GM12878 (cell line): ENCODE measurements around the gene ASTL. TPM values are rescaled to one million over a fixed set of nuclear protein-coding genes. Genes with fewer than 3 reads are reported as not detected.
A peak's percentile ranks its signal among the peaks of the same experiment; 100 is the strongest.

Experiments used
- CBX3 ChIP-seq: fragments of 200-600 bp; sonication (generic); IDR thresholded peaks from 2 replicates; pipeline ENCODE4 v1.6.1; 2016; ENCODE audit warnings: low read depth, borderline replicate concordance
- CREM ChIP-seq: IDR thresholded peaks from 2 replicates; pipeline ENCODE4 v1.6.1; 2014; ENCODE audit warnings: antibody characterized with exemption, low read depth
- ETV6 ChIP-seq, 2 experiments: fragments of 450-650 bp in 1 of 2; IDR thresholded peaks in 1 of 2; conservative IDR thresholded peaks in 1 of 2; 2 replicates each; pipeline ENCODE4 v1.6.1; 2014; ENCODE audit warnings: antibody characterized with exemption in 1 of 2, borderline replicate concordance in 1 of 2, low read depth in 1 of 2, mild to moderate bottlenecking in 1 of 2, moderate library complexity in 1 of 2
- FOXM1 ChIP-seq: IDR thresholded peaks from 2 replicates; pipeline ENCODE4 v1.6.1; 2012; ENCODE audit warnings: low read depth, mild to moderate bottlenecking, inconsistent platforms, low read length, moderate library complexity
- KAT2A ChIP-seq: conservative IDR thresholded peaks from 2 replicates; pipeline ENCODE4 v1.6.1; 2011; ENCODE audit warnings: low read depth, low read length; ENCODE audit not compliant: control insufficient read depth
- KLF5 ChIP-seq: fragments of 450-650 bp; IDR thresholded peaks from 2 replicates; pipeline ENCODE4 v1.6.1; 2014; ENCODE audit warnings: mild to moderate bottlenecking; ENCODE audit not compliant: partially characterized antibody
- MEF2B ChIP-seq: fragments of 450-650 bp; IDR thresholded peaks from 2 replicates; pipeline ENCODE4 v1.6.1; 2018; ENCODE audit warnings: mild to moderate bottlenecking, moderate library complexity; ENCODE audit not compliant: partially characterized antibody, poor library complexity, severe bottlenecking
- MTA3 ChIP-seq: IDR thresholded peaks from 2 replicates; pipeline ENCODE4 v1.6.1; 2012; ENCODE audit warnings: low read length, inconsistent platforms, borderline replicate concordance
- NFYB ChIP-seq: IDR thresholded peaks from 2 replicates; pipeline ENCODE4 v1.6.1; 2011; ENCODE audit warnings: low read depth, mild to moderate bottlenecking, low read length, improper control_type of control experiment, moderate library complexity; ENCODE audit not compliant: insufficient read depth
- POLR2AphosphoS2 ChIP-seq: IDR thresholded peaks from 2 replicates; pipeline ENCODE4 v1.6.1; 2011; ENCODE audit warnings: low read depth, mild to moderate bottlenecking, low read length, improper control_type of control experiment, moderate library complexity
- RFX5 ChIP-seq: IDR thresholded peaks from 2 replicates; pipeline ENCODE4 v1.6.1; 2011; ENCODE audit warnings: low read depth, low read length, improper control_type of control experiment
- SIN3A ChIP-seq: IDR thresholded peaks from 2 replicates; pipeline ENCODE4 v1.6.1; 2012; ENCODE audit warnings: low read depth, low read length, improper control_type of control experiment
- SP1 ChIP-seq: IDR thresholded peaks from one replicate; pipeline ENCODE4 v1.6.1; 2011; ENCODE audit warnings: low read depth, low read length
- TAF1 ChIP-seq: IDR thresholded peaks from 2 replicates; pipeline ENCODE4 v1.6.1; 2011; ENCODE audit warnings: mild to moderate bottlenecking, low read depth, low read length, borderline replicate concordance
- polyA plus RNA-seq, 11 experiments: library from polyadenylated mRNA; depleted of rRNA in 4 of 11; unstranded in 6 of 11; stranded (reverse) in 5 of 11; fragments of >200 nt; fragmentation: Nextera tagmentation in 4 of 11; fragmentation: Illumina TruSeq in 1 of 11; extraction: Ambion mirVana in 4 of 11; extraction: Trizol in 1 of 11; gene quantifications; 1 replicate in 1 of 11; 2 replicates in 10 of 11; pipeline versions ENCODE4 v1.2.1 to v1.2.3, GENCODE V29; 2011 to 2016; ENCODE audit warnings: inconsistent platforms in 2 of 11, missing spikeins in 2 of 11, low read depth in 1 of 11
- total RNA-seq, 4 experiments: library from RNA; depleted of rRNA in 3 of 4; stranded (reverse); fragments of >200 nt in 3 of 4; fragmentation: Illumina TruSeq in 1 of 4; extraction: Trizol in 1 of 4; gene quantifications; 2 replicates each; pipeline versions ENCODE4 v1.2.1 to v1.2.3, GENCODE V29; 2013 to 2021
- TF ChIP-seq, protein P1 (sequence below): IDR thresholded peaks from 2 replicates; pipeline ENCODE4 v1.6.1; 2011; ENCODE audit warnings: low read depth, mild to moderate bottlenecking, low read length, moderate library complexity, borderline replicate concordance; ENCODE audit errors: extremely low read depth
- TF ChIP-seq, protein P2 (sequence below): IDR thresholded peaks from 2 replicates; pipeline ENCODE4 v1.6.1; 2012; ENCODE audit warnings: mild to moderate bottlenecking, low read depth, low read length
- TF ChIP-seq, protein P3 (sequence below): fragments of 450-650 bp; IDR thresholded peaks from 2 replicates; pipeline ENCODE4 v1.6.1; 2014; ENCODE audit warnings: mild to moderate bottlenecking
- TF ChIP-seq, protein P4 (sequence below): IDR thresholded peaks from 2 replicates; pipeline ENCODE4 v1.6.1; 2012; ENCODE audit warnings: low read depth, low read length, improper control_type of control experiment
- TF ChIP-seq, protein P5 (sequence below): fragments of 450-650 bp; formaldehyde crosslinking; IDR thresholded peaks from 2 replicates; pipeline ENCODE4 v1.4.0; 2020; ENCODE audit warnings: mild to moderate bottlenecking, moderate library complexity

Gene ASTL
- total and polyA plus RNA-seq, 10 of the 15 experiments (the other 5 are each of a cell fraction or from before 2014, with no cell fraction given), result 0.18 to 1.0 (median 0.38) TPM; not detected in 4

DNA sequence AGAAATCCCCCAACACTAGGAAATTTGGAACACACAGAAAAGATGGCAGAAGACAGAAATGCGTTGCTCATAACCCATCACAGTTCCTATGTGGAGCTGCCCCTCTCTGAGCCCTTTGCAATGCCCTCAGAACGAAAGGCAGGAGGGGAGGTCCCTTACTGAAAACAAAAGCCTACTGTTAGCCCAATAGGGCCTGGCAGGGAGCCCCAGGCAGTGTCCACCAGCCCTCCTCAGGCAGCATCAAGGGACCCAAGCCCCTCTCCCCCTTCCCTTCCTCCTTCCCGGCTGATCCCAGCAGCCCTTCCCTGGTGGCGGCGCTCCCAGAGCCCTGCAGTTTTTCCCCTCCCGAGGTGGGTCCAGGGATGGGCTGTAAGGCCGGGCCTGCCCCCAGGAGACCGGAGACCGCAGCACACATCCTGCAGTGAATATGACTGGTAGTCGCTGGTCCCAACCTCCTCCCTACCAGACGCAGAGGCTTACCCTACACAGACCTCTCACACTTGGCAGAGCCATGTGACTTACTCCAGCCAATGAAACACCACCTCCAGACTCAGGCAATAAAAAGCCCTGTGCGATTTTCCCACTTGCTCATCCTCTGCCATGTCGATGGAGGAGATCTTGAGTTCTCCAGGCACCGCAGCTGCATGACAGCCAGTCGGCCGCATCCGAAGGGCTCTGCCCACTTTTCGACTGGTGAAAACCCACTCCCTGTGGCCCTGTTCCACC lies 26.3 kb upstream of the ASTL start (continued):
- TF ChIP-seq RFX5, result no peak
- TF ChIP-seq MTA3, result no peak
- TF ChIP-seq KAT2A, result no peak
- TF ChIP-seq NFYB, result peak; percentile 83
- TF ChIP-seq ETV6 (conservative IDR thresholded peaks at IDR 0.05 in 1 of 2, IDR thresholded peaks at IDR 0.05 in 1 of 2; ENCODE audit: borderline replicate concordance in 1 of 2, low read depth in 1 of 2), result peak in 1 of 2 experiments; percentile 49; a peak in 1 of 4 replicates
- TF ChIP-seq, protein P1, sequence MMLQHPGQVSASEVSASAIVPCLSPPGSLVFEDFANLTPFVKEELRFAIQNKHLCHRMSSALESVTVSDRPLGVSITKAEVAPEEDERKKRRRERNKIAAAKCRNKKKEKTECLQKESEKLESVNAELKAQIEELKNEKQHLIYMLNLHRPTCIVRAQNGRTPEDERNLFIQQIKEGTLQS, result peak; percentile 44; the same call in 1 of the 2 replicates
- TF ChIP-seq CBX3, result no peak
- TF ChIP-seq KLF5, result no peak
- TF ChIP-seq, protein P2, sequence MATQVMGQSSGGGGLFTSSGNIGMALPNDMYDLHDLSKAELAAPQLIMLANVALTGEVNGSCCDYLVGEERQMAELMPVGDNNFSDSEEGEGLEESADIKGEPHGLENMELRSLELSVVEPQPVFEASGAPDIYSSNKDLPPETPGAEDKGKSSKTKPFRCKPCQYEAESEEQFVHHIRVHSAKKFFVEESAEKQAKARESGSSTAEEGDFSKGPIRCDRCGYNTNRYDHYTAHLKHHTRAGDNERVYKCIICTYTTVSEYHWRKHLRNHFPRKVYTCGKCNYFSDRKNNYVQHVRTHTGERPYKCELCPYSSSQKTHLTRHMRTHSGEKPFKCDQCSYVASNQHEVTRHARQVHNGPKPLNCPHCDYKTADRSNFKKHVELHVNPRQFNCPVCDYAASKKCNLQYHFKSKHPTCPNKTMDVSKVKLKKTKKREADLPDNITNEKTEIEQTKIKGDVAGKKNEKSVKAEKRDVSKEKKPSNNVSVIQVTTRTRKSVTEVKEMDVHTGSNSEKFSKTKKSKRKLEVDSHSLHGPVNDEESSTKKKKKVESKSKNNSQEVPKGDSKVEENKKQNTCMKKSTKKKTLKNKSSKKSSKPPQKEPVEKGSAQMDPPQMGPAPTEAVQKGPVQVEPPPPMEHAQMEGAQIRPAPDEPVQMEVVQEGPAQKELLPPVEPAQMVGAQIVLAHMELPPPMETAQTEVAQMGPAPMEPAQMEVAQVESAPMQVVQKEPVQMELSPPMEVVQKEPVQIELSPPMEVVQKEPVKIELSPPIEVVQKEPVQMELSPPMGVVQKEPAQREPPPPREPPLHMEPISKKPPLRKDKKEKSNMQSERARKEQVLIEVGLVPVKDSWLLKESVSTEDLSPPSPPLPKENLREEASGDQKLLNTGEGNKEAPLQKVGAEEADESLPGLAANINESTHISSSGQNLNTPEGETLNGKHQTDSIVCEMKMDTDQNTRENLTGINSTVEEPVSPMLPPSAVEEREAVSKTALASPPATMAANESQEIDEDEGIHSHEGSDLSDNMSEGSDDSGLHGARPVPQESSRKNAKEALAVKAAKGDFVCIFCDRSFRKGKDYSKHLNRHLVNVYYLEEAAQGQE, result no peak
- peak; percentile 90 for TF ChIP-seq POLR2AphosphoS2
- TF ChIP-seq, protein P3, sequence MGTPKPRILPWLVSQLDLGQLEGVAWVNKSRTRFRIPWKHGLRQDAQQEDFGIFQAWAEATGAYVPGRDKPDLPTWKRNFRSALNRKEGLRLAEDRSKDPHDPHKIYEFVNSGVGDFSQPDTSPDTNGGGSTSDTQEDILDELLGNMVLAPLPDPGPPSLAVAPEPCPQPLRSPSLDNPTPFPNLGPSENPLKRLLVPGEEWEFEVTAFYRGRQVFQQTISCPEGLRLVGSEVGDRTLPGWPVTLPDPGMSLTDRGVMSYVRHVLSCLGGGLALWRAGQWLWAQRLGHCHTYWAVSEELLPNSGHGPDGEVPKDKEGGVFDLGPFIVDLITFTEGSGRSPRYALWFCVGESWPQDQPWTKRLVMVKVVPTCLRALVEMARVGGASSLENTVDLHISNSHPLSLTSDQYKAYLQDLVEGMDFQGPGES, result no peak
- TF ChIP-seq, protein P4, sequence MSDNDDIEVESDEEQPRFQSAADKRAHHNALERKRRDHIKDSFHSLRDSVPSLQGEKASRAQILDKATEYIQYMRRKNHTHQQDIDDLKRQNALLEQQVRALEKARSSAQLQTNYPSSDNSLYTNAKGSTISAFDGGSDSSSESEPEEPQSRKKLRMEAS, result peak; percentile 72; the same call in 1 of the 2 replicates
- peak; percentile 95 for TF ChIP-seq MEF2B
- TF ChIP-seq, protein P5, sequence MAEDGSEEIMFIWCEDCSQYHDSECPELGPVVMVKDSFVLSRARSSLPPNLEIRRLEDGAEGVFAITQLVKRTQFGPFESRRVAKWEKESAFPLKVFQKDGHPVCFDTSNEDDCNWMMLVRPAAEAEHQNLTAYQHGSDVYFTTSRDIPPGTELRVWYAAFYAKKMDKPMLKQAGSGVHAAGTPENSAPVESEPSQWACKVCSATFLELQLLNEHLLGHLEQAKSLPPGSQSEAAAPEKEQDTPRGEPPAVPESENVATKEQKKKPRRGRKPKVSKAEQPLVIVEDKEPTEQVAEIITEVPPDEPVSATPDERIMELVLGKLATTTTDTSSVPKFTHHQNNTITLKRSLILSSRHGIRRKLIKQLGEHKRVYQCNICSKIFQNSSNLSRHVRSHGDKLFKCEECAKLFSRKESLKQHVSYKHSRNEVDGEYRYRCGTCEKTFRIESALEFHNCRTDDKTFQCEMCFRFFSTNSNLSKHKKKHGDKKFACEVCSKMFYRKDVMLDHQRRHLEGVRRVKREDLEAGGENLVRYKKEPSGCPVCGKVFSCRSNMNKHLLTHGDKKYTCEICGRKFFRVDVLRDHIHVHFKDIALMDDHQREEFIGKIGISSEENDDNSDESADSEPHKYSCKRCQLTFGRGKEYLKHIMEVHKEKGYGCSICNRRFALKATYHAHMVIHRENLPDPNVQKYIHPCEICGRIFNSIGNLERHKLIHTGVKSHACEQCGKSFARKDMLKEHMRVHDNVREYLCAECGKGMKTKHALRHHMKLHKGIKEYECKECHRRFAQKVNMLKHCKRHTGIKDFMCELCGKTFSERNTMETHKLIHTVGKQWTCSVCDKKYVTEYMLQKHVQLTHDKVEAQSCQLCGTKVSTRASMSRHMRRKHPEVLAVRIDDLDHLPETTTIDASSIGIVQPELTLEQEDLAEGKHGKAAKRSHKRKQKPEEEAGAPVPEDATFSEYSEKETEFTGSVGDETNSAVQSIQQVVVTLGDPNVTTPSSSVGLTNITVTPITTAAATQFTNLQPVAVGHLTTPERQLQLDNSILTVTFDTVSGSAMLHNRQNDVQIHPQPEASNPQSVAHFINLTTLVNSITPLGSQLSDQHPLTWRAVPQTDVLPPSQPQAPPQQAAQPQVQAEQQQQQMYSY (CRISPR knock-in tag), result no peak
- no peak for TF ChIP-seq FOXM1
- TF ChIP-seq SP1, result no peak
- peak; percentile 35; the same call in 1 of the 2 replicates for TF ChIP-seq CREM
- peak; percentile 41; the same call in 1 of the 2 replicates for TF ChIP-seq TAF1
- no peak for TF ChIP-seq SIN3A
